ENCODE results near the gene BDH2. TPM values are rescaled to one million over a fixed set of nuclear protein-coding genes. Genes with fewer than 3 reads are reported as not detected.
A peak's percentile ranks its signal among the peaks of the same experiment; 100 is the strongest.

BDH2 gene
- total RNA-seq (10 to 100 TPM; 11.6 to 16.5 (median 14.3) TPM), polyA plus RNA-seq (10 to 100 TPM; 11.2 to 18.1 (median 17.4) TPM)
- long read RNA-seq, donor 1, transcript BDH2-201 (10 exons, 1,126 nt) = major isoform, 5 of 5 reads
- long read RNA-seq, donor 1, partial matches to known transcripts = 0 of 5 reads
- long read RNA-seq, donor 1, other reads (novel, unspliced or antisense) = 0 of 5 reads
- long read RNA-seq, donor 2, transcript BDH2-201 (10 exons, 1,126 nt) = major isoform, 11 of 11 reads
- long read RNA-seq, donor 2, partial matches to known transcripts = 0 of 11 reads
- long read RNA-seq, donor 2, other reads (novel, unspliced or antisense) = 0 of 11 reads

GRCh38 chr4:103099691-103100392 is at the start of gene BDH2:
Gene BDH2, minus strand, starts transcription at chr4:103099834. Its CDS starts 3,580 bp downstream, at chr4:103096254.
- Histone ChIP-seq H3K9me3 (no peaks in the 10 kb centered on the region), H3K27ac (peak within 1 kb of the TSS; percentile 71), H3K4me1 (peaks cover 15% of the 10 kb centered on the region), H3K36me3 (ENCODE audit: insufficient read depth in 1 of 2, low read depth in 1 of 2) (peaks cover 0 to 10% of the 10 kb centered on the region in 2 donors), H3K27me3 (ENCODE audit: insufficient read depth in 3 of 3, low read length in 2 of 3) (no peaks in the 10 kb centered on the region), H3K4me3 (peak within 1 kb of the TSS; percentile 75)
- WGBS, 3 donors = 6 to 13% (median 9%) methylated on average over 11 of the region's 11 CpGs
- DNase-seq (peak in 1 of 2 donors; percentile 59), ATAC-seq (peak; percentile 92 to 99 (median 96))
- intact Hi-C loops (cut with DNase I) = loop anchor here (5.0 to 10.0 kb wide), 7 partner anchors 53 to 668 kb away; partner anchors contain the start of genes CISD2 (in 1 of the 2) and NFKB1 (in 1 of the 2)
- TF ChIP-seq CTCF (IDR thresholded peaks at IDR 0.05) = peak; percentile 84

DNA sequence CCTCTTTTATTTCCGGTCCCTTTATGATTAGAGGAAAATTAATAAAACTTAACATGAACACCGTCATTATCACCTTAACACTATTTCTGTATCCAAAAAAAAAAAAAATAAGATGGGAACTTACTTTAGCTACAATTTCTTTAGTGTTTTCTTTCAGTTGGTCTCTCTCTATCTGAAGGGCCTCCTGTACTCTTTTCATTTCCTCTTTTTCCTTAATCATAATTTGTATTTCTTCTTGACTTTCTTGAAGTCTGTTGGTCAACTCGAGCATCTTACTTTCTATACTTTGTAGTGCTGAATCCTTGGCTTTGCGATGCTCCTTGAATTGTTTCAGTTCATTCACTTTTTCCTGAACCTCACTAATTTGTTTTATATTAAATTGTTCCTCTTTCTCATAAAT is 45.3 kb upstream of the BDH2 start:
- H3K4me3 ChIP-seq = no peak overlapping the region
- 95 to 97% (median 95%) methylated on average over 4 of the region's 4 CpGs for WGBS, 3 donors
- no peaks in the 10 kb centered on the region for H3K9me3 ChIP-seq
- no peak for TF ChIP-seq CTCF (IDR thresholded peaks at IDR 0.05)
- no peaks in the 10 kb centered on the region for H3K4me1 ChIP-seq
- no peaks in the 10 kb centered on the region for H3K36me3 ChIP-seq (ENCODE audit: insufficient read depth in 1 of 2, low read depth in 1 of 2)
- DNase-seq (no peak), ATAC-seq (no peak)
- intact Hi-C loops (cut with DNase I) = no loop called here
- no peak overlapping the region for H3K27ac ChIP-seq
- no peaks in the 10 kb centered on the region for H3K27me3 ChIP-seq (ENCODE audit: insufficient read depth in 3 of 3, low read length in 2 of 3)

- intact Hi-C loops (cut with DNase I) = no loop called here
- H3K27me3 ChIP-seq (ENCODE audit: insufficient read depth in 3 of 3, low read length in 2 of 3) = no peaks in the 10 kb centered on the region
- no peak for TF ChIP-seq CTCF (IDR thresholded peaks at IDR 0.05)
- H3K4me1 ChIP-seq = no peaks in the 10 kb centered on the region
- H3K27ac ChIP-seq = no peak overlapping the region
- H3K36me3 ChIP-seq (ENCODE audit: insufficient read depth in 1 of 2, low read depth in 1 of 2) = no peaks in the 10 kb centered on the region
- H3K4me3 ChIP-seq = no peak overlapping the region
- DNase-seq = no peak
- no peak for ATAC-seq
- no peaks in the 10 kb centered on the region for H3K9me3 ChIP-seq
- WGBS, 3 donors = 95 to 97% (median 96%) methylated on average over 1 of the region's 1 CpG
These were observed 37.8 kb upstream of the BDH2 start for GRCh38 chr4:103137446-103137827.

GRCh38 chr4:103136671-103137445 is 37.2 kb upstream of the BDH2 start:
- no peak overlapping the region for H3K27ac ChIP-seq
- TF ChIP-seq CTCF (IDR thresholded peaks at IDR 0.05) = no peak

More at GRCh38 chr4:103136671-103137445, 37.2 kb upstream of the BDH2 start:
- no peaks in the 10 kb centered on the region for H3K27me3 ChIP-seq (ENCODE audit: insufficient read depth in 3 of 3, low read length in 2 of 3)
- intact Hi-C loops (cut with DNase I) = no loop called here
- no peak for ATAC-seq
- WGBS, 3 donors = 44 to 91% (median 53%) methylated on average over 1 of the region's 1 CpG
- H3K4me1 ChIP-seq = no peaks in the 10 kb centered on the region
- no peaks in the 10 kb centered on the region for H3K9me3 ChIP-seq
- DNase-seq = no peak
- no peaks in the 10 kb centered on the region for H3K36me3 ChIP-seq (ENCODE audit: insufficient read depth in 1 of 2, low read depth in 1 of 2)
- H3K4me3 ChIP-seq = no peak overlapping the region
